Measurements from ENCODE around the gene KRTCAP2. TPM values are rescaled to one million over a fixed set of nuclear protein-coding genes. Genes with fewer than 3 reads are reported as not detected.

Gene KRTCAP2
- polyA plus RNA-seq, 1 donor (not counting 4 experiments of a cell fraction or from before 2014, with no cell fraction given) = 127 TPM

GRCh38 chr1:155127967-155128754, 44.9 kb downstream of the KRTCAP2 start:
- Histone ChIP-seq H3K9me1 (ENCODE audit: control insufficient read depth, extremely low read depth, insufficient read depth, low read length) (peaks cover 7% of the 10 kb centered on the region), H3K4me1 (ENCODE audit: control insufficient read depth, extremely low read depth, insufficient read depth, low read length) (peaks cover 64% of the 10 kb centered on the region), H3K36me3 (ENCODE audit: control insufficient read depth in 2 of 2, extremely low read depth in 1 of 2, insufficient read depth in 2 of 2, low read length in 2 of 2) (peaks cover 11 to 18% of the 10 kb centered on the region in 2 experiments), H2AFZ (ENCODE audit: control insufficient read depth, low read length) (no peak overlapping the region), H3K4me3 (ENCODE audit: control insufficient read depth in 2 of 3, extremely low read depth in 1 of 3, insufficient read depth in 2 of 3, low read depth in 1 of 3, low read length in 3 of 3) (peak overlapping the region; percentile 88 to 94 (median 89)), H3K79me2 (ENCODE audit: control insufficient read depth, insufficient read depth, low read length) (peaks cover 38% of the 10 kb centered on the region), H3K27ac (ENCODE audit: control insufficient read depth, insufficient read depth, low read length) (peak overlapping the region; percentile 99), H3K9ac (ENCODE audit: control insufficient read depth, extremely low read depth, insufficient read depth, low read length) (peak overlapping the region; percentile 96), H3K9me3 (ENCODE audit: control insufficient read depth, low read depth, low read length) (no peaks in the 10 kb centered on the region), H4K20me1 (ENCODE audit: control insufficient read depth, extremely low read depth, insufficient read depth, low read length) (no peaks in the 10 kb centered on the region), H3K27me3 (ENCODE audit: control insufficient read depth, extremely low read depth, insufficient read depth, low read length) (no peaks in the 10 kb centered on the region), H3K4me2 (ENCODE audit: control insufficient read depth, extremely low read depth, insufficient read depth, low read depth, low read length) (peak overlapping the region; percentile 98)
- DNase-seq (ENCODE audit: low read depth, low spot score) = no peak
- TF ChIP-seq CTCF (optimal IDR thresholded peaks at IDR 0.05 in 1 of 3, IDR thresholded peaks at IDR 0.05 in 1 of 3, conservative IDR thresholded peaks at IDR 0.05 in 1 of 3; ENCODE audit: extremely low read depth in 1 of 3, insufficient read depth in 2 of 3, low read length in 3 of 3) (no peak), EZH2 (IDR thresholded peaks at IDR 0.05; ENCODE audit: low read length) (no peak)
- no peak for FAIRE-seq
- dilution Hi-C loops (cut with MboI; ENCODE audit: extremely low pct_ligation_motif_present, low sequenced_read_pairs) = no loop called here

GRCh38 chr1:155127105-155127966, 45.8 kb downstream of the KRTCAP2 start, which contains the start of gene EFNA1:
TSS of gene EFNA1 (plus strand) at chr1:155127876. CDS start at chr1:155127978, 102 bp downstream.
- no peak for FAIRE-seq
- Histone ChIP-seq H3K4me1 (ENCODE audit: control insufficient read depth, extremely low read depth, insufficient read depth, low read length) (peaks cover 64% of the 10 kb centered on the region), H3K9ac (ENCODE audit: control insufficient read depth, extremely low read depth, insufficient read depth, low read length) (peak within 1 kb of the TSS; percentile 96), H3K9me1 (ENCODE audit: control insufficient read depth, extremely low read depth, insufficient read depth, low read length) (peaks cover 7% of the 10 kb centered on the region), H3K36me3 (ENCODE audit: control insufficient read depth in 2 of 2, extremely low read depth in 1 of 2, insufficient read depth in 2 of 2, low read length in 2 of 2) (peaks cover 9 to 17% of the 10 kb centered on the region in 2 experiments), H3K9me3 (ENCODE audit: control insufficient read depth, low read depth, low read length) (no peaks in the 10 kb centered on the region), H3K27me3 (ENCODE audit: control insufficient read depth, extremely low read depth, insufficient read depth, low read length) (no peaks in the 10 kb centered on the region), H3K79me2 (ENCODE audit: control insufficient read depth, insufficient read depth, low read length) (peaks cover 38% of the 10 kb centered on the region), H3K27ac (ENCODE audit: control insufficient read depth, insufficient read depth, low read length) (peak within 1 kb of the TSS; percentile 99), H3K4me3 (ENCODE audit: control insufficient read depth in 2 of 3, extremely low read depth in 1 of 3, insufficient read depth in 2 of 3, low read depth in 1 of 3, low read length in 3 of 3) (peak within 1 kb of the TSS; percentile 88 to 94 (median 89)), H2AFZ (ENCODE audit: control insufficient read depth, low read length) (peak within 1 kb of the TSS; percentile 73), H3K4me2 (ENCODE audit: control insufficient read depth, extremely low read depth, insufficient read depth, low read depth, low read length) (peak within 1 kb of the TSS; percentile 98), H4K20me1 (ENCODE audit: control insufficient read depth, extremely low read depth, insufficient read depth, low read length) (no peaks in the 10 kb centered on the region)
- no peak for DNase-seq (ENCODE audit: low read depth, low spot score)
- dilution Hi-C loops (cut with MboI; ENCODE audit: extremely low pct_ligation_motif_present, low sequenced_read_pairs) = no loop called here
- no peak for TF ChIP-seq CTCF (optimal IDR thresholded peaks at IDR 0.05 in 1 of 3, IDR thresholded peaks at IDR 0.05 in 1 of 3, conservative IDR thresholded peaks at IDR 0.05 in 1 of 3; ENCODE audit: extremely low read depth in 1 of 3, insufficient read depth in 2 of 3, low read length in 3 of 3)
- TF ChIP-seq EZH2 (IDR thresholded peaks at IDR 0.05; ENCODE audit: low read length) = no peak

Data from keratinocyte (primary cell).